A549 (cell line): ENCODE measurements around the gene ZBP1.

Source experiments
- CTCF ChIP-seq: fragments of >200 bp; sonication (Bioruptor Twin); formaldehyde crosslinking; IDR thresholded peaks from 3 replicates; pipeline ENCODE4 v1.5.1; 2016
- POLR2A ChIP-seq: IDR thresholded peaks from 2 replicates; pipeline ENCODE4 v1.6.1; 2012; ENCODE audit warnings: mild to moderate bottlenecking, low read length
- RAD21 ChIP-seq, 2 experiments: fragments of >200 bp in 1 of 2; sonication (Bioruptor Twin) in 1 of 2; formaldehyde crosslinking in 1 of 2; IDR thresholded peaks in 1 of 2; conservative IDR thresholded peaks in 1 of 2; 2 replicates in 1 of 2; 3 replicates in 1 of 2; pipeline ENCODE4 v1.6.1; 2012 to 2018; ENCODE audit warnings: inconsistent platforms in 1 of 2
- SREBF2 ChIP-seq: fragments of 450-650 bp; IDR thresholded peaks from 2 replicates; pipeline ENCODE4 v1.6.1; 2014; ENCODE audit warnings: mild to moderate bottlenecking, moderate library complexity

DNA sequence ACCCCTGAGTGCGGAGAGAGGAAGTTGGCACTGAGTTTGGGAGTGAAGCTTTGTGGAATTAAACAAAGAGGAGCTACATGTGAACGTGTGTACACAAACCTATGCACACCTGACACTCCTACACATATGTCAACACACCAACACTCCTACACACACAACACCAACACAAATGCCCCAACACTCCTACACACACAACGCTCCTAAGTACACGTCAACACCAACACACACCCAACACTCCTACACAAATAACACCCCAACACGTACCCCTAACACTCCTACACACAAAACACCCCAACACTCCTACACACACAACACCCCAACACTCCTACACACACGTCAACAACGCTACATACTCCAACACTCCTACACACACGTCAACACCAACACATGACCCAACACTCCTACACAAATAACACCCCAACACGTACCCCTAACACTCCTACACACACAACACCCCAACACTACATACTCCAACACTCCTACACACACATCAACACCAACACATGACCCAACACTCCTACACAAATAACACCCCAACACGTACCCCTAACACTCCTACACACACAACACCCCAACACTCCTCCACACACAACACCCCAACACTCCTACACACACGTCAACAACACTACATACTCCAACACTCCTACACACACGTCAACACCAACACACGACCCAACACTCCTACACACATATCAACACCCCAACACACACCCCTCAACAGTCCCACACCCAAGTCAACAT, 40.1 kb upstream of the ZBP1 start:
- TF ChIP-seq RAD21 (conservative IDR thresholded peaks at IDR 0.05 in 1 of 2, IDR thresholded peaks at IDR 0.05 in 1 of 2): no peak
- no peak for TF ChIP-seq SREBF2
- TF ChIP-seq POLR2A: no peak
- no peak for TF ChIP-seq CTCF
